Suprapubic skin (tissue), 3 donors: ENCODE measurements around the gene SORCS2.

Source experiments
- EP300 ChIP-seq: sonication (generic); formaldehyde crosslinking; IDR thresholded peaks from one replicate; pipeline ENCODE4 v1.6.1; 2017; ENCODE audit warnings: antibody characterized with exemption
- POLR2A ChIP-seq, 2 donors: fragments of 450-650 bp; IDR thresholded peaks; one replicate each; pipeline ENCODE4 v1.6.1; 2017; ENCODE audit warnings: antibody characterized with exemption in 2 of 2, mild to moderate bottlenecking in 2 of 2, moderate library complexity in 2 of 2
- TF ChIP-seq, protein P1 (sequence below), 2 donors: fragments of 200-600 bp in 1 of 2; fragments of 450-650 bp in 1 of 2; sonication (generic) in 1 of 2; IDR thresholded peaks; one replicate each; pipeline ENCODE4 v1.5.1; 2016 to 2019; ENCODE audit warnings: antibody characterized with exemption in 2 of 2, mild to moderate bottlenecking in 1 of 2, moderate library complexity in 1 of 2

DNA sequence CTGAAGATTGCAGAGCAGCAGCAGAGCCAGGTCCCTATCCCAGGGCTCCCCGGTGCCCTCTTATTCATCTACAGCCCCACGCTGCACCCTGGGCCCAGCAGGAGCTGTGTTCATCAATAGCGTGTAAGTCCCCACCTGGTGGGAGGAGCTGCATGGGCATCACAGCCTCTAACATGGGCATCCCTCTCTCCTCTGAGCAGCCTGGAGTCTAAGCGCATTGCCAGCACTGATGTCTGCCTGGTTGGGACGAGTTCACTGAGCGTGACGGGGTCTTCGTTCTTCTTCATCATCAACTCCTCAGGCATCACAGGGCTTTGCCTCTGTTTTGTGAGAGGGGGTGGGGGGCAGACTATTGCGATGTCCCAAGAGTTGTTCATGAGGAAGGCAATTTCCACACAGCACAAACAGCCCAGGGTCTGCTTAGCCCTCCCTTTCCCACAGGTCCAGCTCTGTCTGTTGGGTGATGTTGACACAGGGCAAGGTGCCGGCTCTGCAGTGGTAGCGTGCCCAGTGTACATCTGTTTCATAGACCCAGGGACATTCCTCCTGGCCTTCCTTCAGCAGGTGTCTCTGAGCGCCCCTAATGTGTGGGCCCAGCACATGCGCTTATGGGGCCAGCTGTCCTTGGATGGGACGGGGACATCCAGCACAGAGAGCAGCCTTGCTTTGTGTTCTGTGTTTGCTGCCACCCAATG is 85.9 kb downstream of the SORCS2 start:
- TF ChIP-seq, protein P1, sequence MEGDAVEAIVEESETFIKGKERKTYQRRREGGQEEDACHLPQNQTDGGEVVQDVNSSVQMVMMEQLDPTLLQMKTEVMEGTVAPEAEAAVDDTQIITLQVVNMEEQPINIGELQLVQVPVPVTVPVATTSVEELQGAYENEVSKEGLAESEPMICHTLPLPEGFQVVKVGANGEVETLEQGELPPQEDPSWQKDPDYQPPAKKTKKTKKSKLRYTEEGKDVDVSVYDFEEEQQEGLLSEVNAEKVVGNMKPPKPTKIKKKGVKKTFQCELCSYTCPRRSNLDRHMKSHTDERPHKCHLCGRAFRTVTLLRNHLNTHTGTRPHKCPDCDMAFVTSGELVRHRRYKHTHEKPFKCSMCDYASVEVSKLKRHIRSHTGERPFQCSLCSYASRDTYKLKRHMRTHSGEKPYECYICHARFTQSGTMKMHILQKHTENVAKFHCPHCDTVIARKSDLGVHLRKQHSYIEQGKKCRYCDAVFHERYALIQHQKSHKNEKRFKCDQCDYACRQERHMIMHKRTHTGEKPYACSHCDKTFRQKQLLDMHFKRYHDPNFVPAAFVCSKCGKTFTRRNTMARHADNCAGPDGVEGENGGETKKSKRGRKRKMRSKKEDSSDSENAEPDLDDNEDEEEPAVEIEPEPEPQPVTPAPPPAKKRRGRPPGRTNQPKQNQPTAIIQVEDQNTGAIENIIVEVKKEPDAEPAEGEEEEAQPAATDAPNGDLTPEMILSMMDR (IDR thresholded peaks at IDR 0.05) = no peak
- TF ChIP-seq EP300 (no peak), POLR2A (IDR thresholded peaks at IDR 0.05) (no peak)
